Adrenal gland (tissue), 12 donors: ENCODE results near the gene TRIM69. TPM values are rescaled to one million over a fixed set of nuclear protein-coding genes. Genes with fewer than 3 reads are reported as not detected.
A peak's percentile ranks its signal among the peaks of the same experiment; 100 is the strongest.
"Not testable (repeated sequence)": the region's sequence is repeated elsewhere in the genome, so short reads cannot be mapped to it uniquely, and the experiment has no call there.

ENCODE experiments used
- DNase-seq, 7 donors: peaks; one replicate each; pipeline ENCODE4 v3.0.0-alpha.2; 2019 to 2020
- H3K27ac ChIP-seq, 5 donors: fragments of 200-600 bp; sonication (generic) in 4 of 5; 1 replicate in 3 of 5; 2 replicates in 2 of 5; pipeline versions ENCODE4 v1.5.1 to v1.8.0; 2016 to 2020; ENCODE audit warnings: mild to moderate bottlenecking in 1 of 5
- H3K27me3 ChIP-seq: fragments of 200-600 bp; 2 replicates; pipeline ENCODE4 v1.8.0; 2021
- H3K36me3 ChIP-seq, 2 donors: fragments of 200-600 bp; replicated peaks in 1 of 2; 1 replicate in 1 of 2; 2 replicates in 1 of 2; pipeline versions ENCODE4 v1.5.1 to v1.8.0; 2018 to 2022
- H3K4me1 ChIP-seq, 2 donors: fragments of 200-600 bp; replicated peaks in 1 of 2; 1 replicate in 1 of 2; 2 replicates in 1 of 2; pipeline versions ENCODE4 v1.5.1 to v1.8.0; 2018 to 2021
- H3K4me3 ChIP-seq, 4 donors: fragments of 200-600 bp; sonication (generic) in 3 of 4; one replicate each; pipeline ENCODE4 v1.5.1; 2016 to 2018
- H3K9me3 ChIP-seq, 3 donors: fragments of 200-600 bp; sonication (generic) in 1 of 3; replicated peaks in 1 of 3; 1 replicate in 2 of 3; 2 replicates in 1 of 3; pipeline versions ENCODE4 v1.5.1 to v1.8.0; 2016 to 2021
- POLR2A ChIP-seq, 2 donors: fragments of 450-650 bp; IDR thresholded peaks; one replicate each; pipeline ENCODE4 v1.6.1; 2017; ENCODE audit warnings: antibody characterized with exemption in 2 of 2, mild to moderate bottlenecking in 2 of 2, moderate library complexity in 1 of 2
- WGBS, 4 donors: extraction: QIAGEN DNeasy Blood & Tissue Kit in 2 of 4; methylation state at CpG; one replicate each; pipeline versions ENCODE4 v1.1.5 to v1.1.7; 2013 to 2017; 5-methylcytosine and 5-hydroxymethylcytosine counted together
- intact Hi-C, 2 donors: fragments of 100-400 bp; cut with DNase I; formaldehyde crosslinking; loops; one replicate each; pipeline versions ENCODE4 v1.14.1 to v1.15.0; 2022 to 2023
- polyA plus RNA-seq, 3 donors: library from polyadenylated mRNA; stranded (reverse); fragments of 200-250 nt in 2 of 3; fragments of 350-450 nt in 1 of 3; fragmentation: Illumina TruSeq in 1 of 3; extraction: RNeasy Lipid Tissue Mini Kit (QIAGEN cat#74804) in 1 of 3; gene quantifications; one replicate each; pipeline ENCODE4 v1.2.3, GENCODE V29; 2013 to 2014
- total RNA-seq, 9 donors: library from RNA; depleted of rRNA in 4 of 9; stranded (reverse); fragments of >200 nt in 4 of 9; fragments of 120-200 nt in 1 of 9; fragmentation: NEBNext Ultra II Directional in 1 of 9; extraction: Animal tissue kit (Norgen Biotek cat#: 25700) in 1 of 9; gene quantifications; one replicate each; pipeline versions ENCODE4 v1.1.0 to v1.2.4, GENCODE V29; 2013 to 2023
- TF ChIP-seq, protein P1 (sequence below), 6 experiments: fragments of 450-650 bp in 4 of 6; fragments of 200-600 bp in 2 of 6; sonication (generic) in 1 of 6; IDR thresholded peaks; 1 replicate in 5 of 6; 2 replicates in 1 of 6; pipeline versions ENCODE4 v1.5.1 to v1.8.0; 2016 to 2021; ENCODE audit warnings: antibody characterized with exemption in 6 of 6, mild to moderate bottlenecking in 2 of 6, moderate library complexity in 1 of 6
- donor health status: healthy with polysubstance abuse.
- donor health status: Bipolar disorder and iron deficiency.
- donor health status: DM: yes; HTN: yes; CAD: no.
- donor health status: DM: no; HTN: no; CAD: no.
- donor health status: DM: no; HTN: no; CAD: no.
- donor health status: DM: yes; HTN: yes; CAD: no.

Gene TRIM69
- total and polyA plus RNA-seq, 12 donors, result 7.2 to 38.8 (median 18.3) TPM

DNA sequence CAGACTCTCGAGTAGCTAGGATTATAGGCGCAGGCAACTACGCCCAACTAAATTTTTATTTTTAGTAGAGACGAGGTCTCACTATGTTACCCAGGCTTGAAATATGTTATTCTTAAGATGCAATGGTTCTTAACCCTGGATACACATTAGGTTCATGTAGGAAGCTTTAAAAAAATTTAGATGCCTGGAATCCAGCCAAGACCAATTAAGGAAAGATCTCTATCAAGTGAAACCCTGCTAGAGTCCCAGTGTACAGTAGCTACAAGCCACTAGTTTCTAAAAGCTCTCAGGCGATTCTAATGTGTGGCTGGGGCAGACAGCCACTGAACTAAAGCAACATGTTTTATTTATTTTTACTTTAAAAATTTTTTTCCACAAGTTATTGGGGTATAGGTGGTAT is 33.2 kb downstream of the TRIM69 start:
- Histone ChIP-seq H3K9me3 (no peaks in the 10 kb centered on the region), H3K36me3 (no peaks in the 10 kb centered on the region), H3K27ac (no peak overlapping the region), H3K27me3 (no peaks in the 10 kb centered on the region), H3K4me1 (no peaks in the 10 kb centered on the region), H3K4me3 (no peak overlapping the region)
- WGBS, 4 donors, result 64 to 87% (median 77%) methylated on average over 5 of the region's 5 CpGs
- intact Hi-C loops, result no loop called here
- no peak for DNase-seq
- TF ChIP-seq, protein P1, sequence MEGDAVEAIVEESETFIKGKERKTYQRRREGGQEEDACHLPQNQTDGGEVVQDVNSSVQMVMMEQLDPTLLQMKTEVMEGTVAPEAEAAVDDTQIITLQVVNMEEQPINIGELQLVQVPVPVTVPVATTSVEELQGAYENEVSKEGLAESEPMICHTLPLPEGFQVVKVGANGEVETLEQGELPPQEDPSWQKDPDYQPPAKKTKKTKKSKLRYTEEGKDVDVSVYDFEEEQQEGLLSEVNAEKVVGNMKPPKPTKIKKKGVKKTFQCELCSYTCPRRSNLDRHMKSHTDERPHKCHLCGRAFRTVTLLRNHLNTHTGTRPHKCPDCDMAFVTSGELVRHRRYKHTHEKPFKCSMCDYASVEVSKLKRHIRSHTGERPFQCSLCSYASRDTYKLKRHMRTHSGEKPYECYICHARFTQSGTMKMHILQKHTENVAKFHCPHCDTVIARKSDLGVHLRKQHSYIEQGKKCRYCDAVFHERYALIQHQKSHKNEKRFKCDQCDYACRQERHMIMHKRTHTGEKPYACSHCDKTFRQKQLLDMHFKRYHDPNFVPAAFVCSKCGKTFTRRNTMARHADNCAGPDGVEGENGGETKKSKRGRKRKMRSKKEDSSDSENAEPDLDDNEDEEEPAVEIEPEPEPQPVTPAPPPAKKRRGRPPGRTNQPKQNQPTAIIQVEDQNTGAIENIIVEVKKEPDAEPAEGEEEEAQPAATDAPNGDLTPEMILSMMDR (IDR thresholded peaks at IDR 0.05), result no peak
- no peak for TF ChIP-seq POLR2A (IDR thresholded peaks at IDR 0.05)

DNA sequence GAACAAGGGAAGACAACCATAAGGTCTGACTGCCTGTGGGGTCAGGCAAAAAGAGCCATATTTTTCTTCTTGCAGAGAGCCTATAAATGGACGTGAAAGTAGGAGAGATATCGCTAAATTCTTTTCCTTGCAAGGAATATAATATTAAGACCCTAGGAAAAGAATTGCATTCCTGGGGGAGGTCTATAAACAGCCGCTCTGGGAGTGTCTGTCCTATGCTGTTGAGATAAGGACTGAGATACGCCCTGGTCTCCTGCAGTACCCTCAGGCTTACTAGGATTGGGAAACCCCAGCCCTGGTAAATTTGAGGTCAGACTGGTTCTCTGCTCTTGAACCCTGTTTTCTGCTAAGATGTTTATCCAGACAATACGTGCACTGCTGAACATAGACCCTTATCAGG is 34.4 kb downstream of the TRIM69 start:
- H3K27ac ChIP-seq, intact Hi-C loops, H3K27me3 ChIP-seq, H3K9me3 ChIP-seq, DNase-seq, H3K36me3 ChIP-seq, H3K4me3 ChIP-seq, H3K4me1 ChIP-seq: not testable (repeated sequence)
- 74 to 85% (median 78%) methylated on average over 5 of the region's 5 CpGs for WGBS, 4 donors

DNA sequence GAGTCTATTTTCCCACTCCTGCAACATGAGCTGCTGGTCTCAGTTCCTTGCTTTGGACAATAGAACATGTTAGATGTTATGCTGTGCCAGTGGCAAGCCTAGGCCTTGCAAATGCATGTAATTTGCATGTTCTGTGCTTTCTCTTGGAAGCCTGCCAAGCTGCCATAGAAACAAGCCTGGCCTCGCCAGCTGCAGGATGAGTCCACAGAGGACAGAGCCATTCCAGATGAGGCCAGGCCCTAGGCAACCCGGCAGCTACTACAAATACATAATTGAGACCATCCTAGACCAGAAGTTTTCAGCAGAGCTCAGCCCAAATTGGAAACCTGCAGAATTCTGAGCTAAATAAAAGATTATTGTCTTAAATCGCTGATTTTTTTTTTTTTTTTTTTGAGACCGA is 39.6 kb downstream of the TRIM69 start:
- TF ChIP-seq, protein P1 (IDR thresholded peaks at IDR 0.05), result no peak
- no peak for TF ChIP-seq POLR2A (IDR thresholded peaks at IDR 0.05)
- no peak overlapping the region for H3K4me3 ChIP-seq
- no peaks in the 10 kb centered on the region for H3K36me3 ChIP-seq
- WGBS, 4 donors, result 74 to 82% (median 79%) methylated on average over 4 of the region's 4 CpGs
- H3K9me3 ChIP-seq, result no peaks in the 10 kb centered on the region
- no peaks in the 10 kb centered on the region for H3K4me1 ChIP-seq
- no peaks in the 10 kb centered on the region for H3K27me3 ChIP-seq
- peak in 2 of 7 donors; percentile 22 to 74 for DNase-seq
- no peak overlapping the region for H3K27ac ChIP-seq
- intact Hi-C loops, result no loop called here

DNA sequence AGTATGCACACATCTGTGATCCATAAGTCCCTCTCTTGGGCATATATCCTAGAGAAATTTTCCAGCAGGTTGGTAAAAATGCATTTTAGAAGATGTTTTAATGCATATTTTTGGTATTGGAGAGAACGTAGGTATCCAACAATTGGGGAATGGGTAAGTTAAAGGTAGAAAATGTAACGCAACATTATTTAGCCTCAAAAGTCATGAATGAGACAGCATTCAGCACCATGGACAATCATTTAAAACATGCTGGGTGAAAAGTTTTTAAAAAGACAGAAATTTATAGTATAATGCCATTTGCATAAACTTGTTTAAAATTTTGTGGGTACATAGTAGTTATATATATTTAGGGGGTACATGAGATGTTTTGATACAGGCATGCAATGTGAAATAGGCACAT is 43.4 kb downstream of the TRIM69 start:
- Histone ChIP-seq H3K4me3 (no peak overlapping the region), H3K27me3 (no peaks in the 10 kb centered on the region), H3K9me3 (no peaks in the 10 kb centered on the region), H3K4me1 (peaks cover 0 to 4% of the 10 kb centered on the region in 2 donors), H3K27ac (no peak overlapping the region), H3K36me3 (no peaks in the 10 kb centered on the region)
- TF ChIP-seq POLR2A (IDR thresholded peaks at IDR 0.05), result no peak
- TF ChIP-seq, protein P1 (IDR thresholded peaks at IDR 0.05), result no peak
- no peak for DNase-seq
- intact Hi-C loops, result no loop called here
- WGBS, 4 donors, result 88 to 98% (median 92%) methylated on average over 2 of the region's 2 CpGs

DNA sequence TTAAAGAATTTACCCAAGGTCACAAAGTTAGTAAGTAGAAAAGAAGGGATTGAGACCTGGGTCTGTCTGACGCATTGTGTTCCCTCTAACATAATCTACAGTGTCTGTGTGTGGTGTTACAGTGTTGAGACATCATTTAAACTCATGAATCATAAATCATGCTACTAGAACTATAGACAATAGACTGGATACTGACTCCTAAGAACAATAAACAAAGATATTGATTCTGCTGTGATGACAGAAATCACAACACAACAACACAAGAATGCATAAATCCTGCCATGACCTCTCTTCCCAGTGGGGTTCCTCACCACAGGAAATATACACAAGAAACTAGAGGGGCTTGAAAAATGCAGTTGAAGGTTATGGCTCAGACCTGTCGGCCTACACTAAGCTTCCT is 44.3 kb downstream of the TRIM69 start:
- H3K27ac ChIP-seq, result no peak overlapping the region
- H3K36me3 ChIP-seq, result no peaks in the 10 kb centered on the region
- peaks cover 0 to 4% of the 10 kb centered on the region in 2 donors for H3K4me1 ChIP-seq
- no peak for TF ChIP-seq POLR2A (IDR thresholded peaks at IDR 0.05)
- TF ChIP-seq, protein P1 (IDR thresholded peaks at IDR 0.05), result no peak
- intact Hi-C loops, result no loop called here
- 77 to 85% (median 82%) methylated on average over 2 of the region's 2 CpGs for WGBS, 4 donors
- no peak overlapping the region for H3K4me3 ChIP-seq
- no peak for DNase-seq
- no peaks in the 10 kb centered on the region for H3K27me3 ChIP-seq
- no peaks in the 10 kb centered on the region for H3K9me3 ChIP-seq
